Natural killer cell (primary cell): ENCODE results near the gene TMEM208. TPM values are rescaled to one million over a fixed set of nuclear protein-coding genes. Genes with fewer than 3 reads are reported as not detected.

Experiments
- ATAC-seq, 3 donors: fragments of 150-1000 bp in 2 of 3; fragments of 200-7000 bp in 1 of 3; cut with Tn5 transposase; 1 replicate in 1 of 3; 2 replicates in 2 of 3; pipeline ENCODE4 v1.10.0; 2021; ENCODE audit warnings: mild to moderate bottlenecking in 2 of 3, moderate library complexity in 2 of 3
- DNase-seq, 2 donors: peaks; one replicate each; pipeline versions ENCODE4 v3.0.0 to v3.0.0-alpha.2; 2013 to 2021; ENCODE audit warnings: mixed read lengths in 1 of 2
- H3K27ac ChIP-seq: one replicate; pipeline ENCODE4 v1.5.1; 2013; ENCODE audit warnings: mild to moderate bottlenecking, low read length
- H3K27me3 ChIP-seq: one replicate; pipeline ENCODE4 v1.6.1; 2013; ENCODE audit warnings: low read length; ENCODE audit not compliant: control insufficient read depth, insufficient read depth
- H3K36me3 ChIP-seq: one replicate; pipeline ENCODE4 v1.6.1; 2013; ENCODE audit warnings: low read length; ENCODE audit not compliant: control insufficient read depth, insufficient read depth
- H3K4me1 ChIP-seq: one replicate; pipeline ENCODE4 v1.6.1; 2013; ENCODE audit warnings: low read length; ENCODE audit not compliant: control insufficient read depth, insufficient read depth
- H3K4me3 ChIP-seq: one replicate; pipeline ENCODE4 v1.5.1; 2013; ENCODE audit warnings: low read length
- H3K9me3 ChIP-seq: one replicate; pipeline ENCODE4 v1.6.1; 2013; ENCODE audit warnings: low read length; ENCODE audit not compliant: control insufficient read depth, insufficient read depth
- H3K27ac Mint-ChIP-seq, 2 donors: one replicate each; pipeline ENCODE4 v1.8.0; 2022; ENCODE audit warnings: mild to moderate bottlenecking in 2 of 2, mixed read lengths in 2 of 2, moderate library complexity in 1 of 2
- H3K27me3 Mint-ChIP-seq, 2 donors: one replicate each; pipeline ENCODE4 v1.8.0; 2022; ENCODE audit warnings: low read depth in 2 of 2, mixed read lengths in 2 of 2
- H3K36me3 Mint-ChIP-seq: one replicate; pipeline ENCODE4 v1.8.0; 2022; ENCODE audit warnings: mixed read lengths
- H3K4me1 Mint-ChIP-seq, 2 donors: one replicate each; pipeline ENCODE4 v1.8.0; 2022; ENCODE audit warnings: mixed read lengths in 2 of 2
- H3K4me3 Mint-ChIP-seq: one replicate; pipeline ENCODE4 v1.8.0; 2022; ENCODE audit warnings: mild to moderate bottlenecking, moderate library complexity, mixed read lengths
- H3K9me3 Mint-ChIP-seq, 2 donors: one replicate each; pipeline ENCODE4 v1.8.0; 2022; ENCODE audit warnings: mixed read lengths in 2 of 2
- WGBS: methylation state at CpG from one replicate; pipeline ENCODE4 v1.1.7; 2013; ENCODE audit warnings: missing lambda C conversion rate; ENCODE audit not compliant: insufficient coverage; 5-methylcytosine and 5-hydroxymethylcytosine counted together
- intact Hi-C: fragments of 100-400 bp; cut with micrococcal nuclease; formaldehyde crosslinking; loops from one replicate; pipeline ENCODE4 v1.14.2; 2022
- total RNA-seq, 4 donors: library from RNA; stranded (reverse); fragments of 120-200 nt in 1 of 4; gene quantifications; one replicate each; pipeline versions ENCODE4 v1.2.3 to v1.2.4, GENCODE V29; 2013 to 2022
- TF ChIP-seq, protein P1 (sequence below): fragments of 200-600 bp; IDR thresholded peaks from one replicate; pipeline ENCODE4 v1.8.0; 2022; ENCODE audit warnings: antibody characterized with exemption

The TMEM208 gene
- total RNA-seq, 3 donors from 2014 or later (not counting 1 experiment from before 2014, with no cell fraction given): 34.5 to 39.2 (median 36.7) TPM

DNA sequence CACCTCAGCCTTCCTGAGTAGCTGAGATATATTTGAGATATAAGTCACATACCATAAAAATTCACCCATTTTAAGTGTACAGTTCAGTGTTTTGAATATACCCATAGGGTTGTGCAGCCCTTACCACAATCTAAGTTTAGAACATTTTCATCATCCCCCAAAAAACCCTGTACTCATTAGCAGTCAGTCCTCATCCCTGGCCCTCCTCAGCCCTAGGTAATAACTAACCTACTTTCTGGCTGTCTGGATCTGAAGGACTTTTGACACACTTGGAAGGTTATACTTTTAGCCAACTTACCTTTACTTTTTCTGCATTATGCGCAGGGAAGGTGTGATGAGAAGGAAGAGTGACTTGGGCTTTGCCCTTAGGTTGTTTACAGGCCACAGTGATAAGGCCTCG, 48.4 kb downstream of the TMEM208 start:
- no peak overlapping the region for H3K27ac Mint-ChIP-seq
- Histone ChIP-seq H3K4me1 (peaks cover 19% of the 10 kb centered on the region), H3K27me3 (no peaks in the 10 kb centered on the region), H3K36me3 (peaks cover 2% of the 10 kb centered on the region), H3K4me3 (no peak overlapping the region), H3K27ac (no peak overlapping the region), H3K9me3 (no peaks in the 10 kb centered on the region)
- no peaks in the 10 kb centered on the region for H3K27me3 Mint-ChIP-seq
- peaks cover 6 to 8% of the 10 kb centered on the region in 2 donors for H3K4me1 Mint-ChIP-seq
- WGBS: 100% methylated on average over 2 of the region's 2 CpGs
- ATAC-seq: no peak
- no peak overlapping the region for H3K4me3 Mint-ChIP-seq
- intact Hi-C loops: no loop called here
- no peak for DNase-seq
- TF ChIP-seq, protein P1, sequence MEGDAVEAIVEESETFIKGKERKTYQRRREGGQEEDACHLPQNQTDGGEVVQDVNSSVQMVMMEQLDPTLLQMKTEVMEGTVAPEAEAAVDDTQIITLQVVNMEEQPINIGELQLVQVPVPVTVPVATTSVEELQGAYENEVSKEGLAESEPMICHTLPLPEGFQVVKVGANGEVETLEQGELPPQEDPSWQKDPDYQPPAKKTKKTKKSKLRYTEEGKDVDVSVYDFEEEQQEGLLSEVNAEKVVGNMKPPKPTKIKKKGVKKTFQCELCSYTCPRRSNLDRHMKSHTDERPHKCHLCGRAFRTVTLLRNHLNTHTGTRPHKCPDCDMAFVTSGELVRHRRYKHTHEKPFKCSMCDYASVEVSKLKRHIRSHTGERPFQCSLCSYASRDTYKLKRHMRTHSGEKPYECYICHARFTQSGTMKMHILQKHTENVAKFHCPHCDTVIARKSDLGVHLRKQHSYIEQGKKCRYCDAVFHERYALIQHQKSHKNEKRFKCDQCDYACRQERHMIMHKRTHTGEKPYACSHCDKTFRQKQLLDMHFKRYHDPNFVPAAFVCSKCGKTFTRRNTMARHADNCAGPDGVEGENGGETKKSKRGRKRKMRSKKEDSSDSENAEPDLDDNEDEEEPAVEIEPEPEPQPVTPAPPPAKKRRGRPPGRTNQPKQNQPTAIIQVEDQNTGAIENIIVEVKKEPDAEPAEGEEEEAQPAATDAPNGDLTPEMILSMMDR: no peak
- peaks cover 7% of the 10 kb centered on the region for H3K36me3 Mint-ChIP-seq
- no peaks in the 10 kb centered on the region for H3K9me3 Mint-ChIP-seq

DNA sequence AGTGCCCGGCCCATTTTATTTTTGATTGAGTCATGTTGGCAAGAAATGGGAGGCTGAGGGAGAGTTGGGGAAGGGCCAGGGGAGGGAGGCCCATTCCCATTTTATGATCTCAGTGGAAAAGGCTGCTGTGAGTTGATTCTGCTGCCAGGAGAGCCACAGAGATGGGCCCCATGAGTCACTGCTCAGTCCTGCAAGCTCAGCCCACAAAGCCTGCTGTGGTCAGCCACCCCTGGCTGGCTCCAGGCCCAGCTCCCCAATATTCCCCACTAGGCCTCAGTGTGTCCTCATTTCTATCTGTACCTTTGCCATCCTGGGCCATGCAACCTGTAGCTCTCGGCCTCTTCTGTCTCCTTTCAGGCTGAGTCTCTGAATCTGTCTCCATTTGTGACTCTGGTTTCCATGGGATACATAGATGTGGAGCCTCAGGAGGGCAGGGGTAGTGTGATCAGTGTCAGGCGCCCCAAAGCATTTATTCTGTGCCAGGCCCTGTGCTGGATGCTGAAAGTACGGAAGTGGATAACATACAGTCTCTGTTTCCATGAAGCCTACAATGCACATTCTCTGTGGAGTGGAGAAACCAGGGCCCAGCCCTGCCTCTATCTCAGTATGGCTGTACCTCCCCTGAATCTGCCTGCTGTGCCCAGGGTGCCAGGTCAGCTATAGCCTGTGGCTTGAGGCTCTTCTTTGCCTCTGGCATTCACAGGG, 50.5 kb downstream of the TMEM208 start:
- intact Hi-C loops: no loop called here
- ATAC-seq: no peak

DNA sequence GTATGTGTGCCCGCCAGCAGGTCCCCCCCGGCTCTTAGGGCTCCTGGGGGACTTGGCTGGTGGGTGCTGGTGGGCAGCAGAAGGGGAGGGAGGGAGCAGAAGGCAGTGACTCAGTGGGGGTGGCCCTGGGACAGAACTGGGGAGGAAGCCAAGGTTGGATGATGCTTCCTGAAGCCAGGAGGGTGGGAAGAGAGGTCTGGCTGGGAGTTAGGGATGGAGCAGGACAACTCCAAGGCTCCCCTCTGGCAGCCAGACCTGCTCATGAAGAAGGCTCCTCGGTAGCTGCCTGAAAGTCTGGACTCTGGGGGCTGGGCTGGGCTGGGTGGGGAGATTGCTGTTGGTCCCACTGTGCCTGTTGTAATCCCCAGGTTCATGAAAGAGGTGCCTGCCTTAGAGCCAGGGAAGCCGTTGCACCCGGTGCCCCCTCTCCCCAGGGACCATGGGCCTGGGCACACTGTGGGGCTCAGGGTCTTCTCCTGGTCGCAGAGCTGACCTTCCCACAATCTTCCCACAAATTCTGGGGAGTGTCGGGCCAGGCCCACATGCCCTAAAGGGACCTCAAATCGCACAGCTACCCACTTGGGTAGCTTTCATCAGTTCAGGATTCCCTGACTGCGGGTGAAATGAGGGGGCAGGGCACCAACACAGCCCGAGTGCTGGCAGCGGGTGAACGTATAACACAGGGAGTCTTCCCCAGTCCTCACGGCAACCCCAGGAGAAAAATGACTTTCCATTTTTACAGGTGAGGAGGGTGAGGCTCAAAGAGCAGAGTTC, 51.3 kb downstream of the TMEM208 start:
- no peaks in the 10 kb centered on the region for H3K27me3 ChIP-seq
- H3K27ac Mint-ChIP-seq: peak overlapping the region in 1 of 2 donors; percentile 70
- H3K36me3 ChIP-seq: peaks cover 2% of the 10 kb centered on the region
- TF ChIP-seq, protein P1: no peak
- ATAC-seq: no peak
- H3K9me3 ChIP-seq: no peaks in the 10 kb centered on the region
- peaks cover 20% of the 10 kb centered on the region for H3K4me1 ChIP-seq
- no peak for DNase-seq
- no peaks in the 10 kb centered on the region for H3K9me3 Mint-ChIP-seq
- H3K4me3 Mint-ChIP-seq: peak overlapping the region; percentile 73
- 72% methylated on average over 13 of the region's 13 CpGs for WGBS
- no peak overlapping the region for H3K27ac ChIP-seq
- peak overlapping the region; percentile 51 for H3K4me3 ChIP-seq
- no peaks in the 10 kb centered on the region for H3K27me3 Mint-ChIP-seq
- H3K4me1 Mint-ChIP-seq: peaks cover 6 to 8% of the 10 kb centered on the region in 2 donors
- intact Hi-C loops: no loop called here
- peaks cover 7% of the 10 kb centered on the region for H3K36me3 Mint-ChIP-seq

More for the DNA sequence above, 50.5 kb downstream of the TMEM208 start:
- Histone ChIP-seq H3K4me3 (no peak overlapping the region), H3K9me3 (no peaks in the 10 kb centered on the region), H3K36me3 (peaks cover 2% of the 10 kb centered on the region), H3K4me1 (peaks cover 20% of the 10 kb centered on the region), H3K27me3 (no peaks in the 10 kb centered on the region), H3K27ac (no peak overlapping the region)
- H3K27me3 Mint-ChIP-seq: no peaks in the 10 kb centered on the region
- WGBS: 92% methylated on average over 4 of the region's 4 CpGs
- TF ChIP-seq, protein P1: no peak
- no peak for DNase-seq
- peak overlapping the region in 1 of 2 donors; percentile 70 for H3K27ac Mint-ChIP-seq
- peaks cover 7% of the 10 kb centered on the region for H3K36me3 Mint-ChIP-seq
- no peaks in the 10 kb centered on the region for H3K9me3 Mint-ChIP-seq
- H3K4me1 Mint-ChIP-seq: peaks cover 6 to 8% of the 10 kb centered on the region in 2 donors
- H3K4me3 Mint-ChIP-seq: peak overlapping the region; percentile 47

Other genes starting within 250 kb of the TMEM208 start
- gene CES4A, start 238.5 kb upstream of the TMEM208 start, total RNA-seq: 1 to 10 TPM; 7.5 to 9.0 (median 8.8) TPM
- gene CBFB, start 198.0 kb upstream of the TMEM208 start, total RNA-seq: 100 to 1,000 TPM in 1 of 3 donors, 10 to 100 TPM in 2; 96.1 to 102 (median 97.2) TPM
- 10 to 100 TPM; 17.0 to 22.4 (median 22.0) TPM for gene PHAF1, start 117.2 kb upstream of the TMEM208 start, total RNA-seq
- 1 to 10 TPM in 2 of 3 donors, under 1 TPM in 1; 0.80 to 1.3 (median 1.0) TPM for gene B3GNT9, start 76.1 kb upstream of the TMEM208 start, total RNA-seq
- gene TRADD, start 67.2 kb upstream of the TMEM208 start, total RNA-seq: 10 to 100 TPM; 15.2 to 27.5 (median 26.8) TPM
- 1 to 10 TPM; 5.2 to 8.3 (median 6.3) TPM for gene FBXL8, start 67.2 kb upstream of the TMEM208 start, total RNA-seq
- 1 to 10 TPM; 6.9 to 8.3 (median 7.3) TPM for gene HSF4, start 62.4 kb upstream of the TMEM208 start, total RNA-seq
- gene NOL3, start 56.6 kb upstream of the TMEM208 start, total RNA-seq: 1 to 10 TPM in 2 of 3 donors, under 1 TPM in 1; 0.88 to 1.3 (median 1.3) TPM
- gene MATCAP1, start 43.2 kb upstream of the TMEM208 start, total RNA-seq: 10 to 100 TPM in 2 of 3 donors, 1 to 10 TPM in 1; 7.2 to 12.6 (median 10.9) TPM
- not detected for gene EXOC3L1, start 37.0 kb upstream of the TMEM208 start, total RNA-seq
- 10 to 100 TPM; 57.6 to 91.7 (median 74.5) TPM for gene E2F4, start 35.0 kb upstream of the TMEM208 start, total RNA-seq
- 1 to 10 TPM; 1.9 to 3.3 (median 2.3) TPM for gene ELMO3, start 28.0 kb upstream of the TMEM208 start, total RNA-seq
- 10 to 100 TPM; 79.3 to 96.8 (median 89.2) TPM for gene FHOD1, start 20.4 kb downstream of the TMEM208 start, total RNA-seq
- gene SLC9A5, start 21.8 kb downstream of the TMEM208 start, total RNA-seq: 1 to 10 TPM; 1.2 to 2.6 (median 1.6) TPM
- 10 to 100 TPM in 1 of 3 donors, 1 to 10 TPM in 2; 6.8 to 14.7 (median 8.5) TPM for gene PLEKHG4, start 52.4 kb downstream of the TMEM208 start, total RNA-seq
- gene KCTD19, start 99.6 kb downstream of the TMEM208 start, total RNA-seq: not detected
- gene LRRC36, start 99.7 kb downstream of the TMEM208 start, total RNA-seq: not detected
- gene TPPP3, start 166.4 kb downstream of the TMEM208 start, total RNA-seq: 1 to 10 TPM in 2 of 3 donors, under 1 TPM in 1; 0.66 to 3.0 (median 1.4) TPM
- gene ZDHHC1, start 189.3 kb downstream of the TMEM208 start, total RNA-seq: 1 to 10 TPM in 2 of 3 donors, under 1 TPM in 1; 0.88 to 2.5 (median 1.8) TPM
- not detected for gene HSD11B2, start 204.0 kb downstream of the TMEM208 start, total RNA-seq